BLaER1 (cell line): ENCODE measurements around the gene RAD18.

Experiments
- H3K27ac ChIP-seq: shearing (Covaris generic); formaldehyde crosslinking; 2 replicates; pipeline ENCODE4 v1.8.1; 2022
- H3K27me3 ChIP-seq: shearing (Covaris generic); formaldehyde crosslinking; 2 replicates; pipeline ENCODE4 v1.8.1; 2022
- H3K36me3 ChIP-seq: shearing (Covaris generic); formaldehyde crosslinking; 2 replicates; pipeline ENCODE4 v1.8.1; 2022
- H3K4me1 ChIP-seq: shearing (Covaris generic); formaldehyde crosslinking; 2 replicates; pipeline ENCODE4 v1.8.1; 2022
- H3K4me2 ChIP-seq: shearing (Covaris generic); formaldehyde crosslinking; 2 replicates; pipeline ENCODE4 v1.8.1; 2022
- H3K4me3 ChIP-seq: shearing (Covaris generic); formaldehyde crosslinking; 2 replicates; pipeline ENCODE4 v1.8.1; 2022
- H3K9ac ChIP-seq: shearing (Covaris generic); formaldehyde crosslinking; 2 replicates; pipeline ENCODE4 v1.8.1; 2022
- H3K9me3 ChIP-seq: shearing (Covaris generic); formaldehyde crosslinking; 2 replicates; pipeline ENCODE4 v1.8.1; 2022
- H4K20me1 ChIP-seq: shearing (Covaris generic); formaldehyde crosslinking; 2 replicates; pipeline ENCODE4 v1.8.1; 2022
- Cebpa-rat ChIP-seq: shearing (Covaris generic); IDR thresholded peaks from 2 replicates; pipeline ENCODE4 v1.8.1; 2022

The RAD18 gene

GRCh38 chr3:8963137-8963853, at the start of gene RAD18:
TSS of gene RAD18 (minus strand) at chr3:8963472. CDS start at chr3:8963385, 87 bp downstream.
- Histone ChIP-seq H3K36me3 (peaks cover 15% of the 10 kb centered on the region), H3K4me2 (peak within 1 kb of the TSS; percentile 90), H3K4me3 (peak within 1 kb of the TSS; percentile 96), H3K9ac (peak within 1 kb of the TSS; percentile 81), H3K9me3 (no peaks in the 10 kb centered on the region), H4K20me1 (peaks cover 11% of the 10 kb centered on the region; the same call in 1 of the 2 replicates), H3K27me3 (no peaks in the 10 kb centered on the region), H3K4me1 (peaks cover 33% of the 10 kb centered on the region), H3K27ac (peak within 1 kb of the TSS; percentile 76)
- TF ChIP-seq Cebpa-rat: no peak

- 0 out of 2 replicates have a peak, but pooled peaks cover 4% of the 10 kb centered on the region for H3K9me3 ChIP-seq
- no peak for TF ChIP-seq Cebpa-rat
- H3K9ac ChIP-seq: no peak overlapping the region
- H4K20me1 ChIP-seq: no peaks in the 10 kb centered on the region
- peaks cover 7% of the 10 kb centered on the region; the same call in 1 of the 2 replicates for H3K4me1 ChIP-seq
- H3K4me3 ChIP-seq: no peak overlapping the region
- peaks cover 23% of the 10 kb centered on the region for H3K36me3 ChIP-seq
- no peak overlapping the region for H3K4me2 ChIP-seq
- no peak overlapping the region for H3K27ac ChIP-seq
- no peaks in the 10 kb centered on the region for H3K27me3 ChIP-seq
Measured at GRCh38 chr3:9012521-9012920, 49.2 kb upstream of the RAD18 start.

- Histone ChIP-seq H3K9me3 (0 out of 2 replicates have a peak, but pooled peaks cover 4% of the 10 kb centered on the region), H4K20me1 (no peaks in the 10 kb centered on the region), H3K27me3 (no peaks in the 10 kb centered on the region), H3K9ac (no peak overlapping the region), H3K27ac (no peak overlapping the region), H3K36me3 (peaks cover 23% of the 10 kb centered on the region), H3K4me3 (no peak overlapping the region), H3K4me1 (peaks cover 7% of the 10 kb centered on the region; the same call in 1 of the 2 replicates), H3K4me2 (no peak overlapping the region)
- TF ChIP-seq Cebpa-rat: no peak
Measured at GRCh38 chr3:9009976-9010545, 46.8 kb upstream of the RAD18 start.

GRCh38 chr3:9008550-9009255, 45.4 kb upstream of the RAD18 start:
- H4K20me1 ChIP-seq: no peaks in the 10 kb centered on the region
- H3K9ac ChIP-seq: no peak overlapping the region
- H3K36me3 ChIP-seq: peaks cover 20% of the 10 kb centered on the region
- TF ChIP-seq Cebpa-rat: no peak
- H3K4me2 ChIP-seq: no peak overlapping the region
- no peak overlapping the region for H3K4me3 ChIP-seq
- peaks cover 7% of the 10 kb centered on the region; the same call in 1 of the 2 replicates for H3K4me1 ChIP-seq
- H3K27me3 ChIP-seq: no peaks in the 10 kb centered on the region
- H3K27ac ChIP-seq: no peak overlapping the region
- H3K9me3 ChIP-seq: 0 out of 2 replicates have a peak, but pooled peaks cover 2% of the 10 kb centered on the region

GRCh38 chr3:9007928-9008327, 44.7 kb upstream of the RAD18 start:
- H3K9ac ChIP-seq: no peak overlapping the region
- H3K4me3 ChIP-seq: no peak overlapping the region
- no peak overlapping the region for H3K27ac ChIP-seq
- H3K9me3 ChIP-seq: no peaks in the 10 kb centered on the region
- H3K27me3 ChIP-seq: no peaks in the 10 kb centered on the region
- H4K20me1 ChIP-seq: no peaks in the 10 kb centered on the region
- no peak for TF ChIP-seq Cebpa-rat
- no peak overlapping the region for H3K4me2 ChIP-seq
- peaks cover 12% of the 10 kb centered on the region for H3K36me3 ChIP-seq
- peaks cover 7% of the 10 kb centered on the region; the same call in 1 of the 2 replicates for H3K4me1 ChIP-seq

- H3K27me3 ChIP-seq: no peaks in the 10 kb centered on the region
- no peak overlapping the region for H3K27ac ChIP-seq
Measured at GRCh38 chr3:9007213-9007612, 43.9 kb upstream of the RAD18 start.

GRCh38 chr3:9000041-9000440, 36.8 kb upstream of the RAD18 start:
- H3K9ac ChIP-seq: no peak overlapping the region
- H3K4me1 ChIP-seq: no peaks in the 10 kb centered on the region
- no peaks in the 10 kb centered on the region for H4K20me1 ChIP-seq
- H3K27me3 ChIP-seq: no peaks in the 10 kb centered on the region
- no peak overlapping the region for H3K27ac ChIP-seq
- no peaks in the 10 kb centered on the region for H3K36me3 ChIP-seq
- H3K4me2 ChIP-seq: no peak overlapping the region
- TF ChIP-seq Cebpa-rat: no peak
- H3K9me3 ChIP-seq: no peaks in the 10 kb centered on the region
- no peak overlapping the region for H3K4me3 ChIP-seq

More at GRCh38 chr3:9007213-9007612, 43.9 kb upstream of the RAD18 start:
- H3K9ac ChIP-seq: no peak overlapping the region
- H3K4me3 ChIP-seq: no peak overlapping the region
- H3K4me1 ChIP-seq: peaks cover 2% of the 10 kb centered on the region; the same call in 1 of the 2 replicates
- TF ChIP-seq Cebpa-rat: no peak
- no peak overlapping the region for H3K4me2 ChIP-seq
- peaks cover 7% of the 10 kb centered on the region; the same call in 1 of the 2 replicates for H3K36me3 ChIP-seq
- no peaks in the 10 kb centered on the region for H3K9me3 ChIP-seq
- no peaks in the 10 kb centered on the region for H4K20me1 ChIP-seq

GRCh38 chr3:8997151-8997550, 33.9 kb upstream of the RAD18 start:
- Histone ChIP-seq H3K36me3 (no peaks in the 10 kb centered on the region), H3K9me3 (no peaks in the 10 kb centered on the region), H4K20me1 (no peaks in the 10 kb centered on the region), H3K4me3 (no peak overlapping the region), H3K27me3 (no peaks in the 10 kb centered on the region), H3K9ac (no peak overlapping the region), H3K4me1 (no peaks in the 10 kb centered on the region), H3K27ac (no peak overlapping the region), H3K4me2 (no peak overlapping the region)
- TF ChIP-seq Cebpa-rat: no peak

- no peak for TF ChIP-seq Cebpa-rat
- Histone ChIP-seq H3K36me3 (no peaks in the 10 kb centered on the region), H4K20me1 (no peaks in the 10 kb centered on the region)
Measured at GRCh38 chr3:8996681-8997121, 33.4 kb upstream of the RAD18 start.

More at GRCh38 chr3:8996681-8997121, 33.4 kb upstream of the RAD18 start:
- no peaks in the 10 kb centered on the region for H3K4me1 ChIP-seq
- H3K4me3 ChIP-seq: no peak overlapping the region
- H3K27ac ChIP-seq: no peak overlapping the region
- H3K9me3 ChIP-seq: no peaks in the 10 kb centered on the region
- no peak overlapping the region for H3K9ac ChIP-seq
- H3K27me3 ChIP-seq: no peaks in the 10 kb centered on the region
- no peak overlapping the region for H3K4me2 ChIP-seq
